ENCODE results near the gene NOVA2. TPM values are rescaled to one million over a fixed set of nuclear protein-coding genes. Genes with fewer than 3 reads are reported as not detected.

The NOVA2 gene
- total RNA-seq, 1 experiment from 2014 or later = 11.3 TPM

- TF ChIP-seq IRF1 (CRISPR knock-in tag; IDR thresholded peaks at IDR 0.05) = no peak
These were observed 67.4 kb downstream of the NOVA2 start (continued) for GRCh38 chr19:45906221-45906620.

GRCh38 chr19:45905011-45905410 is 68.7 kb downstream of the NOVA2 start:
- Mint-ChIP-seq H3K36me3 (peaks cover 8% of the 10 kb centered on the region), H3K4me1 (peaks cover 12% of the 10 kb centered on the region), H3K27me3 (ENCODE audit: low read depth) (peaks cover 27% of the 10 kb centered on the region), H3K4me3 (no peak overlapping the region), H3K9me3 (no peaks in the 10 kb centered on the region), H3K27ac (no peak overlapping the region)
- ChIA-PET CTCF (interaction anchor here (1.1 kb wide), 1 partner anchor 23 kb away, joined by 5 read pairs; no protein-coding TSS in a partner anchor), POLR2A (no interaction called here)
- TF ChIP-seq PREB (CRISPR knock-in tag; IDR thresholded peaks at IDR 0.05; ENCODE audit: borderline replicate concordance) (no peak), SMAD3 (CRISPR knock-in tag; IDR thresholded peaks at IDR 0.05; ENCODE audit: borderline replicate concordance) (no peak), MYBL2 (CRISPR knock-in tag; IDR thresholded peaks at IDR 0.05) (no peak), E2F5 (CRISPR knock-in tag; IDR thresholded peaks at IDR 0.05) (no peak), NFYB (CRISPR knock-in tag; conservative IDR thresholded peaks at IDR 0.05; ENCODE audit: low read depth) (no peak), HMGA2 (CRISPR knock-in tag; IDR thresholded peaks at IDR 0.05) (no peak), MLX (CRISPR knock-in tag; IDR thresholded peaks at IDR 0.05) (no peak), IRF2 (CRISPR knock-in tag; IDR thresholded peaks at IDR 0.05; ENCODE audit: borderline replicate concordance, low read depth) (no peak)
- DNase-seq (ENCODE audit: low spot score) (no peak), ATAC-seq (no peak)

- ChIA-PET CTCF (interaction anchor here (0.8 to 4.1 kb wide), 29 partner anchors 10 to 212 kb away, joined by 3 to 41 read pairs (median 5); partner anchors contain the start of genes CCDC61, FOXA3, IRF2BP1 and NOVA2), POLR2A (interaction anchor here (0.7 to 2.0 kb wide), 6 partner anchors 17 to 1371 kb away, joined by 4 to 14 read pairs (median 6); partner anchors contain the start of genes FOXA3, IRF2BP1 and SYMPK)
- TF ChIP-seq MYBL2 (CRISPR knock-in tag; IDR thresholded peaks at IDR 0.05) (no peak; the same call in 1 of the 2 replicates), TCF7 (CRISPR knock-in tag; IDR thresholded peaks at IDR 0.05; ENCODE audit: low read depth) (no peak), IRF1 (CRISPR knock-in tag; IDR thresholded peaks at IDR 0.05) (no peak), NFATC4 (CRISPR knock-in tag; IDR thresholded peaks at IDR 0.05) (no peak), RORB (CRISPR knock-in tag; IDR thresholded peaks at IDR 0.05) (no peak), GTF2I (CRISPR knock-in tag; conservative IDR thresholded peaks at IDR 0.05) (no peak), SMAD3 (CRISPR knock-in tag; IDR thresholded peaks at IDR 0.05; ENCODE audit: borderline replicate concordance) (no peak), NFE2L1 (CRISPR knock-in tag; IDR thresholded peaks at IDR 0.05) (no peak; the same call in 1 of the 2 replicates), ELF4 (CRISPR knock-in tag; IDR thresholded peaks at IDR 0.05; ENCODE audit: low read depth) (no peak), CREM (CRISPR knock-in tag; IDR thresholded peaks at IDR 0.05) (no peak), ZMAT4 (CRISPR knock-in tag; IDR thresholded peaks at IDR 0.05) (no peak), ZNF671 (CRISPR knock-in tag; IDR thresholded peaks at IDR 0.05) (no peak), USF2 (CRISPR knock-in tag; IDR thresholded peaks at IDR 0.05) (no peak), MAX (CRISPR knock-in tag; IDR thresholded peaks at IDR 0.05) (peak; percentile 80), ZNF263 (CRISPR knock-in tag; IDR thresholded peaks at IDR 0.05; ENCODE audit: low read depth) (no peak), ZNF423 (CRISPR knock-in tag; IDR thresholded peaks at IDR 0.05) (peak; percentile 66)
These were observed 70.7 kb downstream of the NOVA2 start for GRCh38 chr19:45902651-45903625.

More at GRCh38 chr19:45902651-45903625, 70.7 kb downstream of the NOVA2 start:
- H3K27ac Mint-ChIP-seq = peak overlapping the region; percentile 57; the same call in 1 of the 2 replicates
- H3K4me1 Mint-ChIP-seq = peaks cover 12% of the 10 kb centered on the region
- H3K27me3 Mint-ChIP-seq (ENCODE audit: low read depth) = peaks cover 25% of the 10 kb centered on the region
- H3K36me3 Mint-ChIP-seq = peaks cover 25% of the 10 kb centered on the region
- peak; percentile 99 for DNase-seq (ENCODE audit: low spot score)
- no peaks in the 10 kb centered on the region for H3K9me3 Mint-ChIP-seq
- ATAC-seq = peak; percentile 84
- H3K4me3 Mint-ChIP-seq = peak overlapping the region; percentile 91
